ENCODE results near the gene CD27. TPM values are rescaled to one million over a fixed set of nuclear protein-coding genes. Genes with fewer than 3 reads are reported as not detected.
"Not testable (repeated sequence)": the region's sequence is repeated elsewhere in the genome, so short reads cannot be mapped to it uniquely, and the experiment has no call there.

CD27 gene
- total RNA-seq, 1 donor from 2014 or later = not detected

DNA sequence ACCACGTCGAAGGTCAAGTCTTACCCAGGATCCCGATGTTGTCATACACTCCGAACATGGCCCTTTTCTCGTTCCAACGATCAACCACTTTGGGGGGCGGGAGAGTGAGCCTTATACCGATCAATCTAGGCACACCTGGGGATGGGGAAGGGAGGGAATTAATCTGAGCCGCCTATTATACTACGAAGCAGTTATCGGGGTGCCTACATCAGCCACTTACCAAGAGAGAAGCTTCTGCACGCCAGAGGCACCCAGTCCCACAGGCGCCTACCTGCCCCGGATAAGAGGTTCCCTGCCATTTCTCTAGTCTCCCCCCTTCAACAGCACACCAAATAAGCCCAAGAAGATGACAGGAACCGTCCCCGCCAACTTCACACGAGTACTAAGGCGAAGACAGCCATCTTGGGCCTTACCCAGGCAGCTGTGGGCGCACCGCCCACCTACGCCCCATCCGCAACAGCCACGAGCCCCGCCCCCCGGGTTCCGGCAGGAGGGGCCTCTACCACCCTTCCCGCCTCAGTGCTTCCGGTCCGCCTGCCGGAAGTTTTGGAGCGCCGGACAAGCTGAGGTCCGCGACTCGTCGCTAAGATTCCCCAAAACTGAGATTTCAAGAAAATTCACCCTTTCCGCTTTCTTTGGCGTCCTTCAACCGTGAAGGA lies 48.2 kb downstream of the CD27 start, which contains the start of gene MRPL51:
TSS of gene MRPL51 (minus strand) at position 425 of the 659 bp plus-strand sequence. CDS start at position 299, 126 bp downstream.
- intact Hi-C loops (cut with DNase I) = loop anchor here (1.0 to 10.0 kb wide), 4 partner anchors 23 to 172 kb away; partner anchors contain the start of genes GAPDH, IFFO1, ING4 and VAMP1
- TF ChIP-seq, protein P1, sequence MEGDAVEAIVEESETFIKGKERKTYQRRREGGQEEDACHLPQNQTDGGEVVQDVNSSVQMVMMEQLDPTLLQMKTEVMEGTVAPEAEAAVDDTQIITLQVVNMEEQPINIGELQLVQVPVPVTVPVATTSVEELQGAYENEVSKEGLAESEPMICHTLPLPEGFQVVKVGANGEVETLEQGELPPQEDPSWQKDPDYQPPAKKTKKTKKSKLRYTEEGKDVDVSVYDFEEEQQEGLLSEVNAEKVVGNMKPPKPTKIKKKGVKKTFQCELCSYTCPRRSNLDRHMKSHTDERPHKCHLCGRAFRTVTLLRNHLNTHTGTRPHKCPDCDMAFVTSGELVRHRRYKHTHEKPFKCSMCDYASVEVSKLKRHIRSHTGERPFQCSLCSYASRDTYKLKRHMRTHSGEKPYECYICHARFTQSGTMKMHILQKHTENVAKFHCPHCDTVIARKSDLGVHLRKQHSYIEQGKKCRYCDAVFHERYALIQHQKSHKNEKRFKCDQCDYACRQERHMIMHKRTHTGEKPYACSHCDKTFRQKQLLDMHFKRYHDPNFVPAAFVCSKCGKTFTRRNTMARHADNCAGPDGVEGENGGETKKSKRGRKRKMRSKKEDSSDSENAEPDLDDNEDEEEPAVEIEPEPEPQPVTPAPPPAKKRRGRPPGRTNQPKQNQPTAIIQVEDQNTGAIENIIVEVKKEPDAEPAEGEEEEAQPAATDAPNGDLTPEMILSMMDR (IDR thresholded peaks at IDR 0.05) = no peak
- peak; percentile 86 to 97 for DNase-seq (ENCODE audit: low spot score in 2 of 2)
- Histone ChIP-seq H3K36me3 (peaks cover 8 to 14% of the 10 kb centered on the region in 2 donors), H3K4me3 (peak within 1 kb of the TSS; percentile 67 to 77), H3K27me3 (no peaks in the 10 kb centered on the region), H3K9me3 (no peaks in the 10 kb centered on the region), H3K27ac (peak within 1 kb of the TSS; percentile 79 to 98), H3K4me1 (peaks cover 8 to 18% of the 10 kb centered on the region in 2 donors)

- no peaks in the 10 kb centered on the region for H3K27me3 ChIP-seq
- TF ChIP-seq, protein P1 (IDR thresholded peaks at IDR 0.05) = peak in 2 of 3 experiments; percentile 31 to 73
- H3K4me3 ChIP-seq = peak within 1 kb of the TSS; percentile 67 to 77
- H3K9me3 ChIP-seq = no peaks in the 10 kb centered on the region
- peaks cover 11 to 18% of the 10 kb centered on the region in 2 donors for H3K36me3 ChIP-seq
- peak; percentile 89 to 98 for DNase-seq (ENCODE audit: low spot score in 2 of 2)
- intact Hi-C loops (cut with DNase I) = loop anchor here (1.0 to 10.0 kb wide), 4 partner anchors 23 to 171 kb away; partner anchors contain the start of genes GAPDH, IFFO1, ING4 and VAMP1
- H3K27ac ChIP-seq = peak within 1 kb of the TSS; percentile 79 to 98
- H3K4me1 ChIP-seq = peaks cover 8 to 18% of the 10 kb centered on the region in 2 donors
Observed at GRCh38 chr12:6493497-6494257, 48.9 kb downstream of the CD27 start, which contains the start of gene NCAPD2. TSS of gene NCAPD2 (plus strand) at chr12:6494102. CDS start at chr12:6495099, 997 bp downstream.

- intact Hi-C loops (cut with DNase I) = loop anchor here (10.0 kb wide), 1 partner anchor 170 kb away; the partner anchor contains the start of gene ING4
- Histone ChIP-seq H3K9me3 (no peaks in the 10 kb centered on the region), H3K36me3 (peaks cover 17 to 24% of the 10 kb centered on the region in 2 donors), H3K27me3 (no peaks in the 10 kb centered on the region), H3K27ac (peak overlapping the region in 1 of 2 donors; percentile 32), H3K4me1 (peaks cover 8 to 18% of the 10 kb centered on the region in 2 donors), H3K4me3 (peak overlapping the region; percentile 67 to 77)
- TF ChIP-seq, protein P1 (IDR thresholded peaks at IDR 0.05) = no peak
- no peak for DNase-seq (ENCODE audit: low spot score in 2 of 2)
Observed at GRCh38 chr12:6494258-6494743, 49.5 kb downstream of the CD27 start.

GRCh38 chr12:6494968-6495367 lies 50.2 kb downstream of the CD27 start:
- Histone ChIP-seq H3K27me3 (no peaks in the 10 kb centered on the region), H3K9me3 (no peaks in the 10 kb centered on the region), H3K36me3 (peaks cover 22 to 31% of the 10 kb centered on the region in 2 donors), H3K4me3 (peak overlapping the region; percentile 67 to 77), H3K27ac (no peak overlapping the region), H3K4me1 (peaks cover 8 to 18% of the 10 kb centered on the region in 2 donors)
- intact Hi-C loops (cut with DNase I) = loop anchor here (10.0 kb wide), 1 partner anchor 170 kb away; the partner anchor contains the start of gene ING4
- DNase-seq (ENCODE audit: low spot score in 2 of 2) = no peak
- TF ChIP-seq, protein P1 (IDR thresholded peaks at IDR 0.05) = no peak

DNA sequence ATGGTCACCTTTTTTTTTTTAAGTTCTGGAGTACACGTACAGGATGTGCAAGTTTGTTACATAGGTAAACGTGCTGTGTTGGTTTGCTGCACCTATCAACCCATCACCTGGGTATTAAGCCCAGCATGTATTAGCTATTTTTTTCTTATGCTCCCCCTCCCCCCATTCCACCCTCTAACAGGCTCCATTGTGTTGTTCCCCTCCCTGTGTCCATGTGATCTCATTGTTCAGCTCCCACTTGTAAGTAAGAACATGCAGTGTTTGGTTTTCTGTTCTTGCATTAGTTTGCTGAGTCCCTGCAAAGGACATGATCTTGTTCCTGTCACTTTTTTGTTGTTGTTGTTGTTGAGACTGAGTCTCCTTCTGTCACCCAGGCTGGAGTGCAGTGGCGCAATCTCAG lies 52.5 kb downstream of the CD27 start:
- H3K27ac ChIP-seq; DNase-seq (ENCODE audit: low spot score in 2 of 2); H3K4me3 ChIP-seq; H3K9me3 ChIP-seq; H3K27me3 ChIP-seq: not testable (repeated sequence)
- peaks cover 6 to 15% of the 10 kb centered on the region in 2 donors for H3K4me1 ChIP-seq
- peaks cover 25 to 27% of the 10 kb centered on the region in 2 donors for H3K36me3 ChIP-seq
- intact Hi-C loops (cut with DNase I) = loop anchor here (10.0 kb wide), 1 partner anchor 168 kb away; the partner anchor contains the start of gene ING4
